Endodermal cell (in vitro differentiated cells): ENCODE results near the gene SEMA5A. TPM values are rescaled to one million over a fixed set of nuclear protein-coding genes. Genes with fewer than 3 reads are reported as not detected.

ENCODE experiments used
- DNase-seq: peaks from one replicate; pipeline ENCODE4 v3.0.0-alpha.2; 2017
- H3K27ac ChIP-seq: 2 replicates; pipeline ENCODE4 v1.5.1; 2013; ENCODE audit warnings: mild to moderate bottlenecking, low read depth, low read length, moderate library complexity
- H3K27me3 ChIP-seq: 2 replicates; pipeline ENCODE4 v1.6.1; 2013; ENCODE audit warnings: mild to moderate bottlenecking, low read length, moderate library complexity; ENCODE audit not compliant: insufficient read depth, control insufficient read depth, poor library complexity, severe bottlenecking
- H3K36me3 ChIP-seq: 2 replicates; pipeline ENCODE4 v1.7.0; 2013; ENCODE audit warnings: mild to moderate bottlenecking, low read length, moderate library complexity; ENCODE audit not compliant: control insufficient read depth, insufficient read depth
- H3K4me1 ChIP-seq: one replicate; pipeline ENCODE4 v1.7.0; 2013; ENCODE audit warnings: low read length; ENCODE audit not compliant: control insufficient read depth, insufficient read depth
- H3K4me3 ChIP-seq: 2 replicates; pipeline ENCODE4 v1.5.1; 2013; ENCODE audit warnings: mild to moderate bottlenecking, low read length, moderate library complexity
- H3K9ac ChIP-seq: 2 replicates; pipeline ENCODE4 v1.6.1; 2013; ENCODE audit warnings: mild to moderate bottlenecking, low read length, moderate library complexity; ENCODE audit not compliant: poor library complexity, severe bottlenecking; ENCODE audit errors: extremely low read depth
- H3K9me3 ChIP-seq: 2 replicates; pipeline ENCODE4 v1.6.1; 2013; ENCODE audit warnings: mild to moderate bottlenecking, low read length, moderate library complexity; ENCODE audit not compliant: control insufficient read depth
- H3K27ac Mint-ChIP-seq: 2 replicates; pipeline ENCODE4 v1.8.0; 2020; ENCODE audit warnings: mixed read lengths
- H3K27me3 Mint-ChIP-seq: 2 replicates; pipeline ENCODE4 v1.8.0; 2021; ENCODE audit warnings: mild to moderate bottlenecking, mixed read lengths; ENCODE audit not compliant: insufficient read depth
- H3K36me3 Mint-ChIP-seq: 2 replicates; pipeline ENCODE4 v1.8.0; 2020; ENCODE audit warnings: low read depth, mixed read lengths
- H3K4me1 Mint-ChIP-seq: 2 replicates; pipeline ENCODE4 v1.8.0; 2020; ENCODE audit warnings: mixed read lengths
- H3K4me3 Mint-ChIP-seq: 2 replicates; pipeline ENCODE4 v1.8.0; 2020; ENCODE audit warnings: mild to moderate bottlenecking, moderate library complexity, mixed read lengths
- H3K9me3 Mint-ChIP-seq: 2 replicates; pipeline ENCODE4 v1.8.0; 2020; ENCODE audit warnings: mild to moderate bottlenecking, mixed read lengths
- CTCF ChIP-seq: fragments of 200-600 bp; sonication (generic); conservative IDR thresholded peaks from 2 replicates; pipeline ENCODE4 v1.5.0; 2021; ENCODE audit warnings: antibody characterized with exemption, mild to moderate bottlenecking
- WGBS, 2 experiments: methylation state at CpG; one replicate each; pipeline versions ENCODE4 v1.1.5 to v1.1.7; 2013; ENCODE audit warnings: missing lambda C conversion rate in 2 of 2, mixed read lengths in 1 of 2; ENCODE audit not compliant: insufficient coverage in 1 of 2, insufficient read length in 1 of 2; 5-methylcytosine and 5-hydroxymethylcytosine counted together
- total RNA-seq, 2 donors: library from RNA; stranded (reverse); fragmentation: NEBNext Ultra II Directional in 1 of 2; extraction: Animal tissue kit (Norgen Biotek cat#: 25700) in 1 of 2; gene quantifications; 2 replicates in 1 of 2; 3 replicates in 1 of 2; pipeline ENCODE4 v1.2.1, GENCODE V29; 2021

SEMA5A gene
- total RNA-seq, 2 donors from 2014 or later: 46.8 to 77.8 TPM

GRCh38 chr5:9496801-9497200, 49.1 kb downstream of the SEMA5A start:
- H3K4me1 Mint-ChIP-seq: peaks cover 12% of the 10 kb centered on the region
- no peak overlapping the region for H3K27ac Mint-ChIP-seq
- Histone ChIP-seq H3K27ac (no peak overlapping the region), H3K4me3 (no peak overlapping the region), H3K36me3 (no peaks in the 10 kb centered on the region), H3K4me1 (no peaks in the 10 kb centered on the region), H3K9ac (no peak overlapping the region), H3K9me3 (no peaks in the 10 kb centered on the region), H3K27me3 (no peaks in the 10 kb centered on the region)
- H3K4me3 Mint-ChIP-seq: no peak overlapping the region
- 92% methylated on average over 1 of the region's 1 CpG; no CpG with 5 or more reads in 1 of the 2 experiments for WGBS, 2 experiments
- no peaks in the 10 kb centered on the region for H3K9me3 Mint-ChIP-seq
- no peaks in the 10 kb centered on the region for H3K27me3 Mint-ChIP-seq
- no peaks in the 10 kb centered on the region for H3K36me3 Mint-ChIP-seq
- no peak for TF ChIP-seq CTCF
- DNase-seq: no peak

- no peak overlapping the region for H3K27ac Mint-ChIP-seq
- Histone ChIP-seq H3K27ac (peak overlapping the region; percentile 39), H3K9me3 (no peaks in the 10 kb centered on the region), H3K27me3 (no peaks in the 10 kb centered on the region), H3K9ac (no peak overlapping the region), H3K4me3 (no peak overlapping the region), H3K4me1 (no peaks in the 10 kb centered on the region), H3K36me3 (no peaks in the 10 kb centered on the region)
- no peaks in the 10 kb centered on the region for H3K27me3 Mint-ChIP-seq
- no peaks in the 10 kb centered on the region for H3K9me3 Mint-ChIP-seq
- H3K4me1 Mint-ChIP-seq: peaks cover 12% of the 10 kb centered on the region
- H3K4me3 Mint-ChIP-seq: no peak overlapping the region
- no peaks in the 10 kb centered on the region for H3K36me3 Mint-ChIP-seq
- no peak for DNase-seq
- 77 to 89% methylated on average over 4 of the region's 4 CpGs for WGBS, 2 experiments
- no peak for TF ChIP-seq CTCF
Measured at GRCh38 chr5:9495121-9495520, 50.8 kb downstream of the SEMA5A start.

GRCh38 chr5:9494301-9494700, 51.6 kb downstream of the SEMA5A start:
- H3K27me3 Mint-ChIP-seq: no peaks in the 10 kb centered on the region
- H3K4me1 Mint-ChIP-seq: peaks cover 12% of the 10 kb centered on the region
- no peak for TF ChIP-seq CTCF
- H3K27ac Mint-ChIP-seq: no peak overlapping the region
- no peak overlapping the region for H3K27ac ChIP-seq
- H3K4me3 ChIP-seq: no peak overlapping the region
- no peak overlapping the region for H3K9ac ChIP-seq
- H3K27me3 ChIP-seq: no peaks in the 10 kb centered on the region
- H3K36me3 Mint-ChIP-seq: no peaks in the 10 kb centered on the region
- H3K4me1 ChIP-seq: no peaks in the 10 kb centered on the region
- no peaks in the 10 kb centered on the region for H3K9me3 ChIP-seq
- no peaks in the 10 kb centered on the region for H3K36me3 ChIP-seq
- 91 to 95% methylated on average over 3 of the region's 3 CpGs for WGBS, 2 experiments
- H3K4me3 Mint-ChIP-seq: no peak overlapping the region
- H3K9me3 Mint-ChIP-seq: no peaks in the 10 kb centered on the region
- no peak for DNase-seq
